MCF 10A (cell line): Measurements from ENCODE around the gene PRPF38A. TPM values are rescaled to one million over a fixed set of nuclear protein-coding genes. Genes with fewer than 3 reads are reported as not detected.

Experiments used
- BruUV-seq: library from RNA; stranded (reverse); fragments of 400-500 nt; replicated peaks from 2 replicates; lab custom pipeline; 2021; lab: Mats Ljungman, UMichigan
- CTCF ChIA-PET: fragments of 300-600 bp; sonication (Branson Sonifier 250); formaldehyde crosslinking; extraction: SDS; loops from one replicate; lab custom pipeline; 2021; ENCODE audit warnings: antibody characterized with exemption, inconsistent platforms; lab: Yijun Ruan, JAX
- POLR2A ChIA-PET: fragments of 300-600, 350-650 bp; sonication (Branson Sonifier 250); formaldehyde crosslinking; extraction: SDS; loops from one replicate; lab custom pipeline; 2020; ENCODE audit warnings: antibody characterized with exemption, inconsistent platforms; lab: Yijun Ruan, JAX
- DNase-seq: peaks from one replicate; pipeline ENCODE4 v3.0.0-alpha.2; 2018; ENCODE audit not compliant: unreplicated experiment
- H3K27ac Mint-ChIP-seq: one replicate; pipeline ENCODE4 v1.8.0; 2022; ENCODE audit warnings: mild to moderate bottlenecking, low read depth, mixed read lengths; ENCODE audit not compliant: unreplicated experiment
- H3K27me3 Mint-ChIP-seq: one replicate; pipeline ENCODE4 v1.8.0; 2022; ENCODE audit warnings: mixed read lengths; ENCODE audit not compliant: insufficient read depth, unreplicated experiment
- H3K36me3 Mint-ChIP-seq: one replicate; pipeline ENCODE4 v1.8.0; 2022; ENCODE audit warnings: mild to moderate bottlenecking, moderate library complexity, mixed read lengths; ENCODE audit not compliant: insufficient read depth, unreplicated experiment
- H3K4me1 Mint-ChIP-seq: one replicate; pipeline ENCODE4 v1.8.0; 2022; ENCODE audit warnings: mixed read lengths; ENCODE audit not compliant: insufficient read depth, unreplicated experiment
- H3K4me3 Mint-ChIP-seq: one replicate; pipeline ENCODE4 v1.8.0; 2022; ENCODE audit warnings: mild to moderate bottlenecking, moderate library complexity, mixed read lengths; ENCODE audit not compliant: unreplicated experiment
- H3K9me3 Mint-ChIP-seq: one replicate; pipeline ENCODE4 v1.8.0; 2022; ENCODE audit warnings: mixed read lengths; ENCODE audit not compliant: unreplicated experiment
- intact Hi-C: fragments of 100-400 bp; cut with micrococcal nuclease; formaldehyde crosslinking; loops from 2 replicates; pipeline ENCODE4 v1.14.1; 2022
- total RNA-seq: library from RNA; stranded (reverse); gene quantifications from 2 replicates; pipeline ENCODE4 v1.2.3, GENCODE V29; 2022
- TF ChIP-seq, protein P1 (sequence below): fragments of 200-600 bp; IDR thresholded peaks from one replicate; pipeline ENCODE4 v1.8.0; 2022; ENCODE audit warnings: antibody characterized with exemption, mild to moderate bottlenecking; ENCODE audit not compliant: unreplicated experiment

The PRPF38A gene
- total RNA-seq, 1 experiment from 2014 or later = 63.8 TPM

DNA sequence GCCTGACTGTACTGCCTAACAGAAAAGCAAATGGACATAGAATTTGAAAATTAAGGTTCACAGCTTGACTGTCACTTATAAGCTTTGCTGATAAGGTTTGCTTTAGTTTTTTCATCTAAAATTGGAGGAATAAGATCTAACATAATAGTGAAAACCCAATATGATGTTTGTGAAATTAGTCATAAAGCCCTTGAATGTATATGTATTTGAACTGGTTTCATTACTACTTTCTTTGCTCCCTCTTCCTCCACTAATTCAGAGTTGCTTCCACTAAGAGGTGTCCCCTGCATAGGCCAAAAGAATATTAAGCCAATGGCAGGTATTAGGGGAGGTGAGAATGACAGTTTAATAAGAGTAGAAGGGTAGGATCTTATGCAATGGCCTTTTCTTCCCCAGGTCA is 10.5 kb downstream of the PRPF38A start:
- no peaks in the 10 kb centered on the region for H3K27me3 Mint-ChIP-seq
- intact Hi-C loops = no loop called here
- no peak overlapping the region for H3K27ac Mint-ChIP-seq
- H3K4me3 Mint-ChIP-seq = no peak overlapping the region
- no peak for DNase-seq
- ChIA-PET CTCF (no interaction called here), POLR2A (interaction anchor here (1.1 to 5.1 kb wide), 2 partner anchors 11 to 12 kb away, joined by 3 to 29 read pairs; partner anchors contain the start of genes ORC1 and PRPF38A)
- peaks cover 96% of the 10 kb centered on the region for H3K36me3 Mint-ChIP-seq
- no TSS peak for BruUV-seq
- H3K9me3 Mint-ChIP-seq = no peaks in the 10 kb centered on the region
- TF ChIP-seq, protein P1, sequence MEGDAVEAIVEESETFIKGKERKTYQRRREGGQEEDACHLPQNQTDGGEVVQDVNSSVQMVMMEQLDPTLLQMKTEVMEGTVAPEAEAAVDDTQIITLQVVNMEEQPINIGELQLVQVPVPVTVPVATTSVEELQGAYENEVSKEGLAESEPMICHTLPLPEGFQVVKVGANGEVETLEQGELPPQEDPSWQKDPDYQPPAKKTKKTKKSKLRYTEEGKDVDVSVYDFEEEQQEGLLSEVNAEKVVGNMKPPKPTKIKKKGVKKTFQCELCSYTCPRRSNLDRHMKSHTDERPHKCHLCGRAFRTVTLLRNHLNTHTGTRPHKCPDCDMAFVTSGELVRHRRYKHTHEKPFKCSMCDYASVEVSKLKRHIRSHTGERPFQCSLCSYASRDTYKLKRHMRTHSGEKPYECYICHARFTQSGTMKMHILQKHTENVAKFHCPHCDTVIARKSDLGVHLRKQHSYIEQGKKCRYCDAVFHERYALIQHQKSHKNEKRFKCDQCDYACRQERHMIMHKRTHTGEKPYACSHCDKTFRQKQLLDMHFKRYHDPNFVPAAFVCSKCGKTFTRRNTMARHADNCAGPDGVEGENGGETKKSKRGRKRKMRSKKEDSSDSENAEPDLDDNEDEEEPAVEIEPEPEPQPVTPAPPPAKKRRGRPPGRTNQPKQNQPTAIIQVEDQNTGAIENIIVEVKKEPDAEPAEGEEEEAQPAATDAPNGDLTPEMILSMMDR = no peak
- H3K4me1 Mint-ChIP-seq = no peaks in the 10 kb centered on the region

DNA sequence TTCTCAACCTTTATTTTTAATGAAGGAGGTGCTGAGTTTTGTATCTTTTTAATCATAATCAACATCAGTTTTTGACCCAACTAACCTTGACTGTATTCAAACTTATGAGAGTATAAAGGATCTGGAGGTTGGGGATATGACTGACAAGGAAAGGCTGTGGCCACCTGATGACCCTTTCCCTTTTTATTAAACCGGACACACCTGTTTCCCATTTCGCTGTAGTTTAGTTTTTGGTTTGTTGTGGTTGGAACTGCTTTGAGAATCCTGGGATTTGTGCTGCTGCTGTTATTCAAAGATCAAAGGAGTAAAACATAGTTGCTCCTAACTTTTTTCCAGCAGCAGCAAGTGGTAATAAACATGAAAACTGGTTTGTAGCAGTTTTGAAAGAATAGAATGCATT is 12.4 kb downstream of the PRPF38A start:
- Mint-ChIP-seq H3K4me1 (no peaks in the 10 kb centered on the region), H3K27me3 (no peaks in the 10 kb centered on the region), H3K9me3 (no peaks in the 10 kb centered on the region), H3K36me3 (peaks cover 91% of the 10 kb centered on the region), H3K27ac (no peak overlapping the region), H3K4me3 (no peak overlapping the region)
- TF ChIP-seq, protein P1 = no peak
- no TSS peak for BruUV-seq
- ChIA-PET CTCF (interaction anchor here (0.5 to 1.3 kb wide), 2 partner anchors 112 to 250 kb away, joined by 4 to 8 read pairs; no protein-coding TSS in a partner anchor), POLR2A (interaction anchor here (0.6 to 5.1 kb wide), 3 partner anchors 10 to 1317 kb away, joined by 3 to 29 read pairs (median 5); partner anchors contain the start of genes ORC1 and PRPF38A)
- no peak for DNase-seq
- intact Hi-C loops = no loop called here

DNA sequence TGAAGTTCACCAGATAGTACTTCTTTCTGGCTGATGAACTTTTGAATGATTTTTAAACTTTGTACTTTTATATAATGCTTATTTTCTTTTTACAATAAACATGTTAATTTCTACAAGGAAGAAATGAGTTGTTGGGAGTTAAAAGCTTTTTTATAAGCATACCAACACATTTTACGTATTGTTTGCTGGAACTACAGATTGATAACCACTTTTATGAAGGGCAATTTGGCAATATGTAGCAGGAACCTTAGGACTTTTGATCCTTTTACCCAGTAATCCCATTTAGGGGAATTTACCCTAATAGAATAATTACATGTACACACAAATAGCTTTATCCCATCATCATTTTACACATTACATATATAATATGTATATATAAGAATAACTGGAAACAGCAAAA is 16.3 kb downstream of the PRPF38A start:
- no peak overlapping the region for H3K4me3 Mint-ChIP-seq
- no peaks in the 10 kb centered on the region for H3K27me3 Mint-ChIP-seq
- H3K27ac Mint-ChIP-seq = no peak overlapping the region
- CTCF ChIA-PET = no interaction called here
- peaks cover 86% of the 10 kb centered on the region for H3K36me3 Mint-ChIP-seq
- no TSS peak for BruUV-seq
- intact Hi-C loops = no loop called here
- TF ChIP-seq, protein P1 = no peak
- H3K4me1 Mint-ChIP-seq = no peaks in the 10 kb centered on the region
- no peak for DNase-seq
- H3K9me3 Mint-ChIP-seq = no peaks in the 10 kb centered on the region
- POLR2A ChIA-PET = interaction anchor here (0.5 to 0.6 kb wide), 2 partner anchors 30 to 267 kb away, joined by 3 read pairs; no protein-coding TSS in a partner anchor

DNA sequence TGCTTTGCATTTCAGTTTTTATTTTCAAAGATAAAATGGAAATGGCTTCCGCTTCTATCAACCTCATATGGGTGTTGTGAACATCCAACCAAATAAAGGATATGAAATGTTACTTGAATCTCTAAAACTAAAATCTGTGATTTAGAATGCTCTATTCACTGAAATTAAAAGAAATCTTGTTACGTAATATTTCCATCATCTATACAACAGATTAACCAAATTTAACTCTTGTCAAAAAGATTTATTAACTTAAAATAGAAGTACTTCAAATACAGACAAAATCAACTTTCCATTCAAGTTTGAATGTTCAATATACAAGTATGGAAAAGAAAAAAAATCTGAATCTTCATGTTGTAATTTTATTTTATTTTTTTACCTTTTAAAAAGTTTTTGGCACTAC is 18.7 kb downstream of the PRPF38A start:
- H3K36me3 Mint-ChIP-seq = peaks cover 85% of the 10 kb centered on the region
- DNase-seq = no peak
- H3K9me3 Mint-ChIP-seq = no peaks in the 10 kb centered on the region
- POLR2A ChIA-PET = interaction anchor here (0.7 to 1.9 kb wide), 2 partner anchors 18 to 47 kb away, joined by 3 to 13 read pairs; partner anchors contain the start of genes ORC1 and PRPF38A
- TF ChIP-seq, protein P1 = no peak
- no peaks in the 10 kb centered on the region for H3K27me3 Mint-ChIP-seq
- no peak overlapping the region for H3K27ac Mint-ChIP-seq
- peaks cover 5% of the 10 kb centered on the region for H3K4me1 Mint-ChIP-seq
- H3K4me3 Mint-ChIP-seq = no peak overlapping the region
- no TSS peak for BruUV-seq
- intact Hi-C loops = no loop called here
- CTCF ChIA-PET = no interaction called here
